SU-DHL-6 (cell line): ENCODE measurements around the gene GRIK4.

Source experiments
- H2AFZ ChIP-seq: fragments of 200-600 bp; sonication (generic); 2 replicates; pipeline ENCODE4 v1.6.1; 2014; ENCODE audit warnings: low read depth, mild to moderate bottlenecking, moderate library complexity, mixed read lengths, antibody characterized with exemption, low read length; ENCODE audit not compliant: severe bottlenecking
- H3F3A ChIP-seq: fragments of 200-600 bp; shearing (Covaris generic); 2 replicates; pipeline ENCODE4 v1.6.0; 2016; ENCODE audit warnings: antibody characterized with exemption, mild to moderate bottlenecking; ENCODE audit not compliant: insufficient read depth
- H3K27ac ChIP-seq: fragments of 200-600 bp; sonication (generic); 2 replicates; pipeline ENCODE4 v1.5.1; 2016; ENCODE audit warnings: low read depth, mild to moderate bottlenecking, low read length, moderate library complexity, mixed read lengths
- H3K27me3 ChIP-seq: fragments of 200-600 bp; sonication (generic), shearing (Covaris generic); 2 replicates; pipeline ENCODE4 v1.6.0; 2014; ENCODE audit warnings: mild to moderate bottlenecking, low read length
- H3K36me3 ChIP-seq: fragments of 200-600 bp; sonication (generic); 2 replicates; pipeline ENCODE4 v1.6.1; 2014; ENCODE audit warnings: mild to moderate bottlenecking, low read length, mixed read lengths
- H3K4me2 ChIP-seq: fragments of 300-600, 200-600 bp; shearing (Covaris generic), sonication (generic); 2 replicates; pipeline ENCODE4 v1.6.0; 2014; ENCODE audit warnings: low read length, low read depth, mild to moderate bottlenecking; ENCODE audit not compliant: poor library complexity, severe bottlenecking
- H3K4me3 ChIP-seq: fragments of 200-600 bp; sonication (generic); 2 replicates; pipeline ENCODE4 v1.5.1; 2014; ENCODE audit warnings: antibody characterized with exemption, low read length, mild to moderate bottlenecking, mixed read lengths; ENCODE audit not compliant: insufficient read depth, poor library complexity, severe bottlenecking
- H3K79me2 ChIP-seq: fragments of 200-600 bp; sonication (generic); 2 replicates; pipeline ENCODE4 v1.6.1; 2014; ENCODE audit warnings: mild to moderate bottlenecking, low read length, moderate library complexity; ENCODE audit not compliant: insufficient read depth
- H3K9ac ChIP-seq: fragments of 200-600 bp; sonication (generic); 2 replicates; pipeline ENCODE4 v1.7.0; 2014; ENCODE audit warnings: mild to moderate bottlenecking, low read length
- H3K9me2 ChIP-seq: fragments of 200-600 bp; sonication (generic); replicated peaks from 2 replicates; pipeline ENCODE4 v1.6.1; 2014; ENCODE audit warnings: low read length; ENCODE audit not compliant: insufficient read depth
- H3K9me3 ChIP-seq: fragments of 200-600 bp; sonication (generic); 2 replicates; pipeline ENCODE4 v1.6.1; 2014; ENCODE audit warnings: low read length, mixed read lengths; ENCODE audit not compliant: insufficient read depth
- H4K20me1 ChIP-seq: fragments of 200-600 bp; sonication (generic); 2 replicates; pipeline ENCODE4 v1.6.1; 2014; ENCODE audit warnings: low read depth, mild to moderate bottlenecking, antibody characterized with exemption, low read length, moderate library complexity, mixed read lengths
- CTCF ChIP-seq: fragments of 200-600 bp; sonication (generic); IDR thresholded peaks from one replicate; pipeline ENCODE4 v1.5.1; 2017; ENCODE audit warnings: antibody characterized with exemption, mild to moderate bottlenecking, low read length, moderate library complexity; ENCODE audit not compliant: insufficient read depth, poor library complexity, severe bottlenecking
- EZH2phosphoT487 ChIP-seq: fragments of 200-600 bp; sonication (generic), shearing (Covaris generic); conservative IDR thresholded peaks from 2 replicates; pipeline ENCODE4 v1.6.1; 2018; ENCODE audit warnings: mild to moderate bottlenecking, antibody characterized with exemption, low read length, moderate library complexity, mixed read lengths

Gene GRIK4

DNA sequence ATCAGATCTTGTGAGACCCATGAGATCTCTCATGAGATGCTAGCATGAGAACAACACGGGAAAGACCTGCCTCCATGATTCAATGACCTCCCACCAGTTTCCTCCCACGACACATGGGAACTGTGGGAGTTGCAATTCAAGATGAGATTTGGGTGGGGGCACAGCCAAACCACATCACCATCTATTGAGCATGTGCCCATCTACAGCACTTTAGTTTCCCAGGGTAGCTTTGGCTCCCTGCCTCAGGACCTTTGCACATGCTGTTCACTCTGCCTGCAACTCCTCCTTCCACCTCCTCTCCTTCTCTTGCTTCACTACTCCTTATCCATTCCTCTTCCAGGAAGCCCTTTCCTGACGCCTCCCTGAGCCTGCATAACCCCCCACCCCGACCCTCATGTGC, 17.2 kb downstream of the GRIK4 start:
- H3K4me3 ChIP-seq, result no peak overlapping the region
- no peaks in the 10 kb centered on the region for H3K36me3 ChIP-seq
- no peaks in the 10 kb centered on the region for H3K9me2 ChIP-seq
- H3F3A ChIP-seq, result no peaks in the 10 kb centered on the region
- H3K27ac ChIP-seq, result no peak overlapping the region
- no peaks in the 10 kb centered on the region for H3K27me3 ChIP-seq
- H3K4me2 ChIP-seq, result no peak overlapping the region
- H2AFZ ChIP-seq, result no peak overlapping the region
- H3K9me3 ChIP-seq, result no peaks in the 10 kb centered on the region
- H3K9ac ChIP-seq, result no peak overlapping the region
- no peaks in the 10 kb centered on the region for H3K79me2 ChIP-seq
- H4K20me1 ChIP-seq, result no peaks in the 10 kb centered on the region
- TF ChIP-seq EZH2phosphoT487 (no peak), CTCF (no peak)

GRCh38 chr11:120529214-120529613, 17.7 kb downstream of the GRIK4 start:
- Histone ChIP-seq H3K9me3 (no peaks in the 10 kb centered on the region), H3K9me2 (no peaks in the 10 kb centered on the region), H3K4me2 (no peak overlapping the region), H3K9ac (no peak overlapping the region), H3F3A (no peaks in the 10 kb centered on the region), H4K20me1 (no peaks in the 10 kb centered on the region), H3K27me3 (no peaks in the 10 kb centered on the region), H2AFZ (no peak overlapping the region), H3K79me2 (no peaks in the 10 kb centered on the region), H3K4me3 (no peak overlapping the region), H3K27ac (no peak overlapping the region), H3K36me3 (no peaks in the 10 kb centered on the region)
- no peak for TF ChIP-seq EZH2phosphoT487
- no peak for TF ChIP-seq CTCF

DNA sequence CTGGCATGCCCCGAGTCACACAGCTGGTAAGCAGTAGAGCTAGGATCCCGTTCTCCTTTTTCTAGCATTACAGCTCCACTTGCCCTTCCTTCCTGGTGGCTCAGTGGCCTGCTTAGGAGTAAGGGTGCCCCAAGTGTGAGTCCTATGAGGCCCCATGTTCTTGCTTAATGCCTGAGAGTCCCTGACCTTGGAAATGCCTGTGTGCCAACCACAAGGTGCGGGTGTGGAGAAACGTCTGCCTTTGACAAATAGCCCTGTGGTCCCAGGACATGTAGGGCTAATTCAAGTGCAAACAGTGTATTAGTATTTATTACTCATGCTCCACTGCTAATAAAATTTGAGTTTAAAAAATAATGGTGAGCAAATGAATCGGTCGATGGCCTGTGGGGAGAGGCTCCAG, 18.4 kb downstream of the GRIK4 start:
- no peak for TF ChIP-seq EZH2phosphoT487
- no peak for TF ChIP-seq CTCF
- no peaks in the 10 kb centered on the region for H3K79me2 ChIP-seq

More for the DNA sequence above, 18.4 kb downstream of the GRIK4 start:
- Histone ChIP-seq H3F3A (no peaks in the 10 kb centered on the region), H4K20me1 (no peaks in the 10 kb centered on the region), H3K36me3 (no peaks in the 10 kb centered on the region), H3K27me3 (no peaks in the 10 kb centered on the region), H3K9me3 (no peaks in the 10 kb centered on the region), H3K27ac (no peak overlapping the region), H3K9ac (no peak overlapping the region), H3K4me2 (no peak overlapping the region), H3K9me2 (no peaks in the 10 kb centered on the region), H3K4me3 (no peak overlapping the region), H2AFZ (no peak overlapping the region)
